Ishikawa (cell line): Measurements from ENCODE around the gene RAB14.

Source experiments
- CEBPB ChIP-seq: IDR thresholded peaks from 2 replicates; pipeline ENCODE4 v1.6.1; 2012
- CREB1 ChIP-seq: IDR thresholded peaks from 2 replicates; pipeline ENCODE4 v1.6.1; 2012; ENCODE audit warnings: low read depth
- EGR1 ChIP-seq: IDR thresholded peaks from 2 replicates; pipeline ENCODE4 v1.6.1; 2012
- EP300 ChIP-seq: IDR thresholded peaks from 2 replicates; pipeline ENCODE4 v1.6.1; 2012; ENCODE audit warnings: borderline replicate concordance
- MAX ChIP-seq: IDR thresholded peaks from 2 replicates; pipeline ENCODE4 v1.6.1; 2012
- NFIC ChIP-seq: IDR thresholded peaks from 2 replicates; pipeline ENCODE4 v1.6.1; 2012
- RAD21 ChIP-seq: IDR thresholded peaks from 2 replicates; pipeline ENCODE4 v1.6.1; 2012; ENCODE audit warnings: low read depth
- REST ChIP-seq: IDR thresholded peaks from 2 replicates; pipeline ENCODE4 v1.6.1; 2012; ENCODE audit warnings: low read depth, mild to moderate bottlenecking
- TAF1 ChIP-seq: IDR thresholded peaks from 2 replicates; pipeline ENCODE4 v1.6.1; 2012; ENCODE audit warnings: low read depth, mild to moderate bottlenecking
- TCF12 ChIP-seq: IDR thresholded peaks from 2 replicates; pipeline ENCODE4 v1.6.1; 2012; ENCODE audit warnings: low read depth
- TEAD4 ChIP-seq: IDR thresholded peaks from 2 replicates; pipeline ENCODE4 v1.6.1; 2012
- USF1 ChIP-seq: IDR thresholded peaks from 2 replicates; pipeline ENCODE4 v1.6.1; 2012
- YY1 ChIP-seq: IDR thresholded peaks from 2 replicates; pipeline ENCODE4 v1.6.1; 2012; ENCODE audit warnings: low read depth
- ZBTB7A ChIP-seq: IDR thresholded peaks from 2 replicates; pipeline ENCODE4 v1.6.1; 2012; ENCODE audit warnings: low read depth

- TF ChIP-seq CREB1 = no peak
- no peak for TF ChIP-seq MAX
- TF ChIP-seq YY1 = no peak
- no peak for TF ChIP-seq TAF1
- TF ChIP-seq RAD21 = no peak
- TF ChIP-seq REST = no peak
- no peak for TF ChIP-seq CEBPB
- peak; percentile 46; the same call in 1 of the 2 replicates for TF ChIP-seq TEAD4
- TF ChIP-seq EP300 = no peak
- no peak for TF ChIP-seq NFIC
- no peak for TF ChIP-seq TCF12
- TF ChIP-seq USF1 = no peak
- TF ChIP-seq ZBTB7A = no peak
- no peak for TF ChIP-seq EGR1
Observed at GRCh38 chr9:121182989-121183388, 18.7 kb downstream of the RAB14 start.
